A549 (cell line): ENCODE results near the gene TRIM71. TPM values are rescaled to one million over a fixed set of nuclear protein-coding genes. Genes with fewer than 3 reads are reported as not detected.

ENCODE experiments used
- ATAC-seq, 2 experiments: fragments of 200-7000 bp in 1 of 2; fragments of >200 bp in 1 of 2; cut with Nextera tagmentation in 1 of 2; cut with Tn5 transposase in 1 of 2; 3 replicates each; pipeline versions ENCODE4 v1.8.0 to v1.9.1; 2018 to 2020; ENCODE audit warnings: mild to moderate bottlenecking in 1 of 2, moderate library complexity in 1 of 2
- CTCF ChIA-PET: fragments of 300-600 bp; sonication (Branson Sonifier 250); formaldehyde crosslinking; extraction: SDS; loops from one replicate; lab custom pipeline; 2021; ENCODE audit warnings: antibody characterized with exemption, inconsistent platforms; lab: Yijun Ruan, JAX
- POLR2A ChIA-PET: fragments of 350-600 bp; formaldehyde crosslinking; extraction: SDS; loops from one replicate; lab custom pipeline; 2021; ENCODE audit warnings: antibody characterized with exemption, inconsistent platforms; lab: Yijun Ruan, JAX
- DNase-seq, 2 experiments: peaks; one replicate each; pipeline versions ENCODE4 v3.0.0 to v3.0.0-alpha.2; 2011 to 2016; ENCODE audit warnings: low read depth in 1 of 2, low spot score in 1 of 2
- FAIRE-seq: peaks from 2 replicates; lab custom pipeline; 2011; peaks lifted over from hg19 to GRCh38; lab: Jason Lieb, UNC
- H3K27ac ChIP-seq, 2 experiments: fragments of >200 bp; sonication (Bioruptor Twin); formaldehyde crosslinking; 3 replicates each; pipeline ENCODE4 v1.5.1; 2016 to 2017
- H3K4me1 ChIP-seq: fragments of >200 bp; sonication (Bioruptor Twin); formaldehyde crosslinking; 3 replicates; pipeline ENCODE4 v1.6.1; 2016
- H3K4me2 ChIP-seq: fragments of >200 bp; sonication (Bioruptor Twin); formaldehyde crosslinking; 3 replicates; pipeline ENCODE4 v1.6.1; 2016
- H3K4me3 ChIP-seq: fragments of >200 bp; sonication (Bioruptor Twin); formaldehyde crosslinking; 3 replicates; pipeline ENCODE4 v1.5.1; 2016
- H3K9me3 ChIP-seq: fragments of >200 bp; sonication (Bioruptor Twin); formaldehyde crosslinking; 3 replicates; pipeline ENCODE4 v1.6.1; 2016
- CBX8 ChIP-seq: fragments of 200-600 bp; sonication (generic); IDR thresholded peaks from 2 replicates; pipeline ENCODE4 v1.6.1; 2016
- EP300 ChIP-seq, 2 experiments: fragments of >200 bp; sonication (Bioruptor Twin); formaldehyde crosslinking; IDR thresholded peaks; 2 replicates in 1 of 2; 3 replicates in 1 of 2; pipeline ENCODE4 v1.6.1; 2016 to 2017
- FOSB ChIP-seq: fragments of 250-450 bp; sonication (Bioruptor Pico); IDR thresholded peaks from 2 replicates; pipeline ENCODE4 v1.5.0; 2020; ENCODE audit warnings: mild to moderate bottlenecking, moderate library complexity
- FOSL2 ChIP-seq, 2 experiments: fragments of 450-650 bp in 1 of 2; fragments of >200 bp in 1 of 2; sonication (Bioruptor Twin) in 1 of 2; formaldehyde crosslinking; IDR thresholded peaks; 2 replicates each; pipeline versions ENCODE4 v1.5.0 to v1.6.1; 2016 to 2020; ENCODE audit warnings: mild to moderate bottlenecking in 1 of 2, moderate library complexity in 1 of 2
- FOXS1 ChIP-seq: fragments of 250-450 bp; sonication (Bioruptor Pico); IDR thresholded peaks from 2 replicates; pipeline ENCODE4 v1.5.0; 2020; ENCODE audit warnings: mild to moderate bottlenecking, moderate library complexity
- GATA3 ChIP-seq: IDR thresholded peaks from 2 replicates; pipeline ENCODE4 v1.6.1; 2012; ENCODE audit warnings: borderline replicate concordance
- HOXB13 ChIP-seq: fragments of 250-450 bp; sonication (Bioruptor Pico); IDR thresholded peaks from 2 replicates; pipeline ENCODE4 v1.5.0; 2020; ENCODE audit warnings: low read depth, mild to moderate bottlenecking, moderate library complexity
- HOXB5 ChIP-seq: fragments of 250-450 bp; sonication (Bioruptor Pico); IDR thresholded peaks from 2 replicates; pipeline ENCODE4 v1.5.0; 2020; ENCODE audit warnings: mild to moderate bottlenecking, moderate library complexity
- JUN ChIP-seq, 2 experiments: fragments of >200 bp; sonication (Bioruptor Twin); formaldehyde crosslinking; IDR thresholded peaks; 2 replicates in 1 of 2; 3 replicates in 1 of 2; pipeline ENCODE4 v1.6.1; 2016 to 2017
- JUNB ChIP-seq: fragments of >200 bp; sonication (Bioruptor Twin); formaldehyde crosslinking; IDR thresholded peaks from 2 replicates; pipeline ENCODE4 v1.6.1; 2016
- NFE2L2 ChIP-seq: fragments of 150-350 bp; conservative IDR thresholded peaks from 2 replicates; pipeline ENCODE4 v1.6.1; 2014; ENCODE audit warnings: low read length
- NPAS2 ChIP-seq: fragments of 250-450 bp; sonication (Bioruptor Pico); IDR thresholded peaks from 2 replicates; pipeline ENCODE4 v1.8.0; 2022; ENCODE audit warnings: mild to moderate bottlenecking, moderate library complexity, borderline replicate concordance
- PHF8 ChIP-seq: fragments of 200-600 bp; sonication (generic); IDR thresholded peaks from 2 replicates; pipeline ENCODE4 v1.6.1; 2016; ENCODE audit warnings: low read depth, mild to moderate bottlenecking, antibody characterized with exemption, moderate library complexity, borderline replicate concordance
- POLR2A ChIP-seq: IDR thresholded peaks from 2 replicates; pipeline ENCODE4 v1.6.1; 2012; ENCODE audit warnings: mild to moderate bottlenecking, low read length
- RAD21 ChIP-seq, 2 experiments: fragments of >200 bp in 1 of 2; sonication (Bioruptor Twin) in 1 of 2; formaldehyde crosslinking in 1 of 2; IDR thresholded peaks in 1 of 2; conservative IDR thresholded peaks in 1 of 2; 2 replicates in 1 of 2; 3 replicates in 1 of 2; pipeline ENCODE4 v1.6.1; 2012 to 2018; ENCODE audit warnings: inconsistent platforms in 1 of 2
- SREBF2 ChIP-seq: fragments of 450-650 bp; IDR thresholded peaks from 2 replicates; pipeline ENCODE4 v1.6.1; 2014; ENCODE audit warnings: mild to moderate bottlenecking, moderate library complexity
- ZC3H11A ChIP-seq: fragments of 450-650 bp; IDR thresholded peaks from 2 replicates; pipeline ENCODE4 v1.6.1; 2014; ENCODE audit warnings: antibody characterized with exemption, mild to moderate bottlenecking
- WGBS: methylation state at CpG from one replicate; pipeline ENCODE4 v1.1.6; 2017; ENCODE audit errors: missing lambda C conversion rate; 5-methylcytosine and 5-hydroxymethylcytosine counted together
- polyA plus RNA-seq, 4 experiments: library from polyadenylated mRNA; depleted of rRNA in 3 of 4; stranded (reverse); fragments of >200 nt; fragmentation: RNase III in 1 of 4; extraction: RNeasy Plus Mini Kit Qiagen cat#74134 plus additional on column Dnase treatment in 1 of 4; gene quantifications; 2 replicates in 3 of 4; 3 replicates in 1 of 4; pipeline ENCODE4 v1.2.3, GENCODE V29; 2011 to 2017
- TF ChIP-seq, protein P1 (sequence below): IDR thresholded peaks from 2 replicates; pipeline ENCODE4 v1.6.1; 2012; ENCODE audit warnings: low read depth, borderline replicate concordance
- TF ChIP-seq, protein P2 (sequence below): fragments of >200 bp; sonication (Bioruptor Twin); formaldehyde crosslinking; IDR thresholded peaks from 3 replicates; pipeline ENCODE4 v1.5.1; 2016
- TF ChIP-seq, protein P3 (sequence below): fragments of 250-450 bp; sonication (Bioruptor Pico); IDR thresholded peaks from 2 replicates; pipeline ENCODE4 v1.5.0; 2020; ENCODE audit warnings: low read depth, mild to moderate bottlenecking, moderate library complexity
- TF ChIP-seq, protein P4 (sequence below): fragments of 450-650 bp; IDR thresholded peaks from 2 replicates; pipeline ENCODE4 v1.6.1; 2014; ENCODE audit warnings: antibody characterized with exemption

TRIM71 gene
- polyA plus RNA-seq, 2 of the 4 experiments (the other 2 are of a cell fraction): 0.01 TPM; not detected in 1

DNA sequence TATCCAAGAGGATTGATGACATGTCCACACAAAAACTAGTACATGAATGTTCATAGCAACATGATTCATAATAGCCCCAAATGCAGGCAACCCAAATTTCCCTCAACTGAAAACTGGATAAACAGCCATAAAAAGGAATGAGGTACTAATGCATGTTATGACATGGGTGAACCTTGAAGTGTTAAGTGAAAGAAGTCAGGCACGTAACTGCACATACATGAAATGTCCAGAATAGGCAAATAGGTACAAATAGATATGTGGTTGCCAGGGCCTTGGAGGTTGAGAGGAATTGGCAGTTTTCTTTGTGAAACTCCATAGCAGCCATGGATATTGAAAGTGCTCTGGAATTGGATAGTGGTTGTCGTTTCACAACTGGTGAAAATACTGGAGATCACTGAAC, 81.5 kb downstream of the TRIM71 start:
- TF ChIP-seq JUN (IDR thresholded peaks at IDR 0.05) (no peak), POLR2A (no peak)
- no peaks in the 10 kb centered on the region for H3K9me3 ChIP-seq
- DNase-seq: no peak
- POLR2A ChIA-PET: no interaction called here
- WGBS: 49% methylated on average over 2 of the region's 2 CpGs
- no peak overlapping the region for H3K4me2 ChIP-seq
- CTCF ChIA-PET: interaction anchor here (1.0 kb wide), 1 partner anchor 35 kb away, joined by 4 read pairs; no protein-coding TSS in a partner anchor
- no peaks in the 10 kb centered on the region for H3K4me1 ChIP-seq
- H3K4me3 ChIP-seq: no peak overlapping the region
- no peak for FAIRE-seq
- no peak for ATAC-seq
- H3K27ac ChIP-seq: no peak overlapping the region

DNA sequence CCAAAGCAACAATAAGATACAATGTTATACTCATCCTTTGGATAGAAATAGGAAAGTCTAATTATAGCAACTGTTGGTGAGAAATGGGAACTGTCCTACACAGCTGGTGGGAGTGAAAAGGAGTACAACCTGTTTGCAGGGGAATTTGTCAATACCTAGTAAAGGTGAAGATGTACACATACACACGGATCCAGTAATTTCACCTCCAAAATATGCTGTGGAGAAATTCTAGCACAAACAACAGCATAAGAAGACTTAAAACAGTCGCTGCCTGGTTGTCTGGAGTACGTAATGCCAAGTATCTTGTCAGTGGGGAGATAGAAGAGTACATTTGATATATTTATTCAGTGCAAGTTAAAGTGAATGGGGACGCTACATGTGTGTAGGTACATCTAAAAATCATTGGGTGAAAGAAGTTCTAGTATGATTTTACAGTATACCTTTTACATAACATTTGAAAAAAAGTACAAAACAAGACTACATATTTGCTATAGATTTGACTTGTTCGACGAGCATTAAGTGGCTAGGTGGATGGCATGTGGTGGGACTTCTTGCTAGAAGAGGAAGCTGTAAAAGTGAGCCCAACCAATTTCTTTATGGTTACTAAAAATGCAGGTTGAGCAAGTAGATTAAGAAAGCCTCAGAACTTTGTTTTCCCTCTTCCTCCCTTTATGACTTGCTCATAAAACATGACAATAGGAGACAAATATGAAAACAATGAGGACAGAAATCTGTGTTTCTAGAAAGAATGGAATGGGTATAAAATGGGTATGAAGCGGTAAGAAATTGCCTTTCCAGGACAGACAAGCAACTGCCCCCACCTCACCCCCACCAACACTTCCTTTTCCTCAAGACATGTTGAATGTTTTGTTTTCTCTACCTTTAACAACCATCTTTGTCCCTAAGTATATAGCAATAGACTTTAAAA, 83.5 kb downstream of the TRIM71 start:
- WGBS: 38% methylated on average over 7 of the region's 7 CpGs
- Histone ChIP-seq H3K4me2 (no peak overlapping the region), H3K9me3 (no peaks in the 10 kb centered on the region), H3K27ac (no peak overlapping the region), H3K4me3 (no peak overlapping the region), H3K4me1 (no peaks in the 10 kb centered on the region)
- FAIRE-seq (no peak), ATAC-seq (no peak), DNase-seq (no peak)
- CTCF ChIA-PET: interaction anchor here (0.6 to 3.3 kb wide), 12 partner anchors 11 to 222 kb away, joined by 3 to 14 read pairs (median 4); no protein-coding TSS in a partner anchor
- POLR2A ChIA-PET: no interaction called here
- TF ChIP-seq FOSL2 (IDR thresholded peaks at IDR 0.05) (no peak), FOSL2 (CRISPR knock-in tag; IDR thresholded peaks at IDR 0.05) (no peak), ZC3H11A (no peak), RAD21 (conservative IDR thresholded peaks at IDR 0.05 in 1 of 2, IDR thresholded peaks at IDR 0.05 in 1 of 2) (no peak), NFE2L2 (no peak), FOSB (CRISPR knock-in tag) (no peak), JUNB (no peak), EP300 (IDR thresholded peaks at IDR 0.05) (no peak), NPAS2 (CRISPR knock-in tag) (no peak), HOXB13 (no peak), FOXS1 (CRISPR knock-in tag) (no peak), HOXB5 (no peak), PHF8 (no peak), SREBF2 (no peak), CBX8 (no peak), GATA3 (no peak)
- TF ChIP-seq, protein P1, sequence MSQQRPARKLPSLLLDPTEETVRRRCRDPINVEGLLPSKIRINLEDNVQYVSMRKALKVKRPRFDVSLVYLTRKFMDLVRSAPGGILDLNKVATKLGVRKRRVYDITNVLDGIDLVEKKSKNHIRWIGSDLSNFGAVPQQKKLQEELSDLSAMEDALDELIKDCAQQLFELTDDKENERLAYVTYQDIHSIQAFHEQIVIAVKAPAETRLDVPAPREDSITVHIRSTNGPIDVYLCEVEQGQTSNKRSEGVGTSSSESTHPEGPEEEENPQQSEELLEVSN: no peak
- TF ChIP-seq, protein P2, sequence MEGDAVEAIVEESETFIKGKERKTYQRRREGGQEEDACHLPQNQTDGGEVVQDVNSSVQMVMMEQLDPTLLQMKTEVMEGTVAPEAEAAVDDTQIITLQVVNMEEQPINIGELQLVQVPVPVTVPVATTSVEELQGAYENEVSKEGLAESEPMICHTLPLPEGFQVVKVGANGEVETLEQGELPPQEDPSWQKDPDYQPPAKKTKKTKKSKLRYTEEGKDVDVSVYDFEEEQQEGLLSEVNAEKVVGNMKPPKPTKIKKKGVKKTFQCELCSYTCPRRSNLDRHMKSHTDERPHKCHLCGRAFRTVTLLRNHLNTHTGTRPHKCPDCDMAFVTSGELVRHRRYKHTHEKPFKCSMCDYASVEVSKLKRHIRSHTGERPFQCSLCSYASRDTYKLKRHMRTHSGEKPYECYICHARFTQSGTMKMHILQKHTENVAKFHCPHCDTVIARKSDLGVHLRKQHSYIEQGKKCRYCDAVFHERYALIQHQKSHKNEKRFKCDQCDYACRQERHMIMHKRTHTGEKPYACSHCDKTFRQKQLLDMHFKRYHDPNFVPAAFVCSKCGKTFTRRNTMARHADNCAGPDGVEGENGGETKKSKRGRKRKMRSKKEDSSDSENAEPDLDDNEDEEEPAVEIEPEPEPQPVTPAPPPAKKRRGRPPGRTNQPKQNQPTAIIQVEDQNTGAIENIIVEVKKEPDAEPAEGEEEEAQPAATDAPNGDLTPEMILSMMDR: no peak
- TF ChIP-seq, protein P3, sequence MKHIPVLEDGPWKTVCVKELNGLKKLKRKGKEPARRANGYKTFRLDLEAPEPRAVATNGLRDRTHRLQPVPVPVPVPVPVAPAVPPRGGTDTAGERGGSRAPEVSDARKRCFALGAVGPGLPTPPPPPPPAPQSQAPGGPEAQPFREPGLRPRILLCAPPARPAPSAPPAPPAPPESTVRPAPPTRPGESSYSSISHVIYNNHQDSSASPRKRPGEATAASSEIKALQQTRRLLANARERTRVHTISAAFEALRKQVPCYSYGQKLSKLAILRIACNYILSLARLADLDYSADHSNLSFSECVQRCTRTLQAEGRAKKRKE (CRISPR knock-in tag): no peak
- TF ChIP-seq, protein P4, sequence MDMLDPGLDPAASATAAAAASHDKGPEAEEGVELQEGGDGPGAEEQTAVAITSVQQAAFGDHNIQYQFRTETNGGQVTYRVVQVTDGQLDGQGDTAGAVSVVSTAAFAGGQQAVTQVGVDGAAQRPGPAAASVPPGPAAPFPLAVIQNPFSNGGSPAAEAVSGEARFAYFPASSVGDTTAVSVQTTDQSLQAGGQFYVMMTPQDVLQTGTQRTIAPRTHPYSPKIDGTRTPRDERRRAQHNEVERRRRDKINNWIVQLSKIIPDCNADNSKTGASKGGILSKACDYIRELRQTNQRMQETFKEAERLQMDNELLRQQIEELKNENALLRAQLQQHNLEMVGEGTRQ: no peak
